AG09309 (cell line): ENCODE results near the gene JADE3.
"Not testable (repeated sequence)": the region's sequence is repeated elsewhere in the genome, so short reads cannot be mapped to it uniquely, and the experiment has no call there.

Experiments used
- DNase-seq: peaks from one replicate; pipeline ENCODE4 v3.0.0-alpha.2; 2010; ENCODE audit warnings: low read depth
- H3K4me3 ChIP-seq: 2 replicates; pipeline ENCODE4 v1.5.1; 2011; ENCODE audit warnings: mild to moderate bottlenecking, low read depth, low read length, moderate library complexity; ENCODE audit not compliant: control insufficient read depth
- TF ChIP-seq, protein P1 (sequence below): IDR thresholded peaks from 2 replicates; pipeline ENCODE4 v1.5.1; 2011; ENCODE audit warnings: mild to moderate bottlenecking, low read depth, low read length, inconsistent platforms; ENCODE audit not compliant: insufficient read depth, control insufficient read depth; ENCODE audit errors: missing control alignments

Gene JADE3

GRCh38 chrX:46953597-46953996 lies 41.4 kb downstream of the JADE3 start:
- H3K4me3 ChIP-seq = no peak overlapping the region
- DNase-seq = no peak
- TF ChIP-seq, protein P1, sequence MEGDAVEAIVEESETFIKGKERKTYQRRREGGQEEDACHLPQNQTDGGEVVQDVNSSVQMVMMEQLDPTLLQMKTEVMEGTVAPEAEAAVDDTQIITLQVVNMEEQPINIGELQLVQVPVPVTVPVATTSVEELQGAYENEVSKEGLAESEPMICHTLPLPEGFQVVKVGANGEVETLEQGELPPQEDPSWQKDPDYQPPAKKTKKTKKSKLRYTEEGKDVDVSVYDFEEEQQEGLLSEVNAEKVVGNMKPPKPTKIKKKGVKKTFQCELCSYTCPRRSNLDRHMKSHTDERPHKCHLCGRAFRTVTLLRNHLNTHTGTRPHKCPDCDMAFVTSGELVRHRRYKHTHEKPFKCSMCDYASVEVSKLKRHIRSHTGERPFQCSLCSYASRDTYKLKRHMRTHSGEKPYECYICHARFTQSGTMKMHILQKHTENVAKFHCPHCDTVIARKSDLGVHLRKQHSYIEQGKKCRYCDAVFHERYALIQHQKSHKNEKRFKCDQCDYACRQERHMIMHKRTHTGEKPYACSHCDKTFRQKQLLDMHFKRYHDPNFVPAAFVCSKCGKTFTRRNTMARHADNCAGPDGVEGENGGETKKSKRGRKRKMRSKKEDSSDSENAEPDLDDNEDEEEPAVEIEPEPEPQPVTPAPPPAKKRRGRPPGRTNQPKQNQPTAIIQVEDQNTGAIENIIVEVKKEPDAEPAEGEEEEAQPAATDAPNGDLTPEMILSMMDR = no peak

DNA sequence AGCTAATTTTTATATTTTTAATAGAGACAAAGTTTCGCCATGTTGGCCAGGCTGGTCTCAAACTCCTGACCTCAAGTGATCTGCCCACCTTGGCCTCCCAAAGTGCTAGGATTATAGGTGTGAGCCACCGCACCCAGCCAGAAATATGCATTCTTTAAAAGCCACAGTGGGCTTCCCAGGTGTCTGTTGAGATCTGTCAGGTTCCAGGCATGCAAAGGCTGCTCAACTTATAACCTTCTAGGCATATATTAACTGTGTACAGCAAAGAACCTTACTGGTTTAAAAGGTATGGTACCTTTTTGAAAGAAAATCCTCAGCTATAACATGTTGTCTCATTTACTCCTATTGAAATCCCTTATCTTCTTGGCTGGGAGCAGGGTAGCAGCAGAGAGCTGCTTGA lies 42.5 kb downstream of the JADE3 start:
- DNase-seq = no peak
- TF ChIP-seq, protein P1 = no peak
- H3K4me3 ChIP-seq = no peak overlapping the region

- not testable (repeated sequence) for DNase-seq, H3K4me3 ChIP-seq
These were observed 44.4 kb downstream of the JADE3 start for GRCh38 chrX:46956589-46956988.

DNA sequence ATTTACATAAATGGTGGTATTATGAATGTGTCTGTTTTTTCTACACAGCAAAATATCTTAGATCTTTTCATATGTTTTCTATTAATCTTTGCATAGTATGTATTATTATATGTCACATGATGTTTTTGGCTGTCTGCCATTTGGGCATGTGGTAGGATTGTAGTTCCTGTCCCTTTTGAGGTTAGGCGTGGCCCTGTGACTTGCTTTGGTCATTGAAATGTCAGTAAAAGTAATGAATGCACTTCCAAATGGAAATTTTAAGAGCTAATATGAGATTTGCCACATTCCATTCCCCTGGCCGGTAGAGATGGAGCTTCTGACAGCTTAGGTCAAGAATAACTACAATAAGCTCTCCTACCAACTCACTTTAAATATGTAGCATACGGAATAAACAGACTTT lies 45.1 kb downstream of the JADE3 start:
- DNase-seq = no peak
- no peak overlapping the region for H3K4me3 ChIP-seq
- TF ChIP-seq, protein P1 = no peak

DNA sequence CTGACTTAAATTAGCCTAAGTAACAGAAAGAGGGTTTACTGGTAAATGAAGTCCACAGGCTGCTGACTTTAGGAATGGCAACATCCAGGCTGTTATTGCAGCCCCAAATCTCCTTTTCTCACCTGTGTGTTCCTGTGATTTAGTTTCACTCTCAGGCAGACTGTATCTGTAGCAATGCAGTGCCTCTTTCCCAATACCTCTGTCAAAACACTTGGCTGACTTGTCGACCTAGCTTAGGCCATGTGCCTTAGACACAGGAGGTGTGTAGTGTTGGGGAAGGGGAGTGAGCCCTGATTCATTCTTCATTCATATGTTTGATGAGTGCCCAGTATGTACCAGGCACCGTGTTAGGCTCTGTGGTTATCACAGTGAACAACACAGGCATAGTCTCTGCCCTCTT lies 46.9 kb downstream of the JADE3 start:
- no peak for DNase-seq
- TF ChIP-seq, protein P1 = no peak
- no peak overlapping the region for H3K4me3 ChIP-seq

DNA sequence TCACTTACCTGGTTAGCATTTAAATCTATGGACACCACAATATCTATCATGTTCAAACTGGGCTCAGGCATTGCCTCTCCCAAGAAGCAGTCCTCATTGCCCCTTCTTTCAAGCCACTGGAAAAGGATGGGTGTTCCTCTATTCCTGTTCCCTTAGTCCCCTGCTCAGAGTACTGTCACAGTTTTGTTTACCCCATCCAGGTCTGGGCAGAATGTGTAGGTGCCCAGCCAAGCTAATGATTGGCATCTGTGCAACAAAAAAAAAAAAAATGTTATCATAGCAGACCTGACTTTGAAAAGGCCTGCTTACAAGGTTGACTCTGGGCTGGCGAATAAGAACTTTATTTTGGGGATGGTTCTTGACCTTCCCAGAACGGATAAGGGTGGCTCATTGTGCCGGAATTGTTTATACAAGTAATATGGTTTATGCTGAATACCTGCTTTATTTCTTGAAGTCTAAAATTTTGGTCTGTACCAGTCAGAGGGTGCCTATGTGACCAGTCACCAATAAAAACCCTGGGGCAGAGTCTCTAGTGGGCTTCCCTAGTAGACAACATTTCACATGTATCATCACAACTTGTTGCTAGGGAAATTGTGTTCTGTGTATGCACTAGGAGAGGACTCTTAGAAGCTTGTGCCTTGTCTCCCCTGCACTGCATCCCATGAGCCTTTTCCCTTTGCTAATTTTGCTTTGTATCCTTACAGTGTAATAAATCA lies 47.9 kb downstream of the JADE3 start:
- no peak for DNase-seq
- TF ChIP-seq, protein P1 = no peak
- no peak overlapping the region for H3K4me3 ChIP-seq

DNA sequence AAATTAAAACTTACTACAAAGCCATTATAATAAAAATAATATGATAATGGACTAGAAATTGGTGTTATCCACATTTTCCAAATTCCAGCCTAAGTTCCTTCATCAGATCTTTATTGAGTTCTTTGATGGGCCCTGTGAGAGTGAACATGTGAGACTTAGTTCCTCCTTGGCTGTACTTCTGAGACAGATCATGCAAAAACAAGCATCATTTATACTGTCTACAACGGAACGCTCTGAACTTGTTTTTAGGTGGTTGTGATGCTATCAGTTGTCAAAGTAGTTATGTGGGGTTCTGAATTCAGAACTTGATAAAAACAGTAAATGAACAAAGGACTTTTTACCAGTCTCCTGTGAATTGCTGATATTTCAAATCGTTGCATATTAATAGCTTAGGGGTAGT lies 48.9 kb downstream of the JADE3 start:
- no peak overlapping the region for H3K4me3 ChIP-seq
- TF ChIP-seq, protein P1 = no peak
- DNase-seq = no peak
